Measurements from ENCODE around the gene LAGE3. TPM values are rescaled to one million over a fixed set of nuclear protein-coding genes. Genes with fewer than 3 reads are reported as not detected.

The LAGE3 gene
- total and polyA plus RNA-seq, 10 of the 15 experiments (the other 5 are each of a cell fraction or from before 2014, with no cell fraction given) = 5.3 to 63.7 (median 19.7) TPM

DNA sequence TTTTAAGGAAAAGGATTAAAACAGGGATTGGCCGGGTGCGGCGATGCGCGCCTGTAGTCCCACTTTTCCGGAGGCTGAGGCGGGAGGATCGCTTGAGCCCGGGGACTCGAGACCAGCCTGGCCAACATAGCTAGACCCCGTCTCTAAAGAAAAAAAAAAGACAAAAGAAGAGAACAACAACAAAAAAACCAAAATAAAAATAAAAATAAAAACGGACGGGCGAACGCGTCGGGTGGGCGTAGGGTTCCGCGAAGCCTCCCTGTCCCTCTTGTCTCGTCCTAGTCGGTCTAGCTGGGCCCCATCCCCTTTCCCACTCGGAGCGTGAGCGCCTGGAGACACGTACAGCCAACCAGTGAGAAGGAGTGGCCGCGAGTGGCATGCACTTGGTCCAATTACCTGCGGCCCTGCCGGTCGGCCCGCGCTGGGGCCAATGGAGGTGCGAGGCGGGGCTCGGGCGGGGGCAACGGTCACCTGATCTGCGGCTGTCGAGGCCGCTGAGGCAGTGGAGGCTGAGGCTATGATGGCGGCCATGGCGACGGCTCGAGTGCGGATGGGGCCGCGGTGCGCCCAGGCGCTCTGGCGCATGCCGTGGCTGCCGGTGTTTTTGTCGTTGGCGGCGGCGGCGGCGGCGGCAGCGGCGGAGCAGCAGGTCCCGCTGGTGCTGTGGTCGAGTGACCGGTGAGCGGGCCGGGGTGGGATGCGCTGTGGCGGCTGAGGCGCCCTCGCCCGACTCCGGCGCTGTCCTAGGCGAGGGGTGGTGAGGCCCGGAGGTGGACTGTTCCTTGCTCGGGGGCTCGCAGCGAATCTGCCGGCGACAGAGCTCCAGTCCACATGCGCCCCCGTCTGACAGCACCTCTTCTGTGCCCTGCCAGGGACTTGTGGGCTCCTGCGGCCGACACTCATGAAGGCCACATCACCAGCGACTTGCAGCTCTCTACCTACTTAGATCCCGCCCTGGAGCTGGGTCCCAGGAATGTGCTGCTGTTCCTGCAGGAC is 50.6 kb downstream of the LAGE3 start, which contains the start of gene ATP6AP1 (continued):
- TF ChIP-seq, protein P1, sequence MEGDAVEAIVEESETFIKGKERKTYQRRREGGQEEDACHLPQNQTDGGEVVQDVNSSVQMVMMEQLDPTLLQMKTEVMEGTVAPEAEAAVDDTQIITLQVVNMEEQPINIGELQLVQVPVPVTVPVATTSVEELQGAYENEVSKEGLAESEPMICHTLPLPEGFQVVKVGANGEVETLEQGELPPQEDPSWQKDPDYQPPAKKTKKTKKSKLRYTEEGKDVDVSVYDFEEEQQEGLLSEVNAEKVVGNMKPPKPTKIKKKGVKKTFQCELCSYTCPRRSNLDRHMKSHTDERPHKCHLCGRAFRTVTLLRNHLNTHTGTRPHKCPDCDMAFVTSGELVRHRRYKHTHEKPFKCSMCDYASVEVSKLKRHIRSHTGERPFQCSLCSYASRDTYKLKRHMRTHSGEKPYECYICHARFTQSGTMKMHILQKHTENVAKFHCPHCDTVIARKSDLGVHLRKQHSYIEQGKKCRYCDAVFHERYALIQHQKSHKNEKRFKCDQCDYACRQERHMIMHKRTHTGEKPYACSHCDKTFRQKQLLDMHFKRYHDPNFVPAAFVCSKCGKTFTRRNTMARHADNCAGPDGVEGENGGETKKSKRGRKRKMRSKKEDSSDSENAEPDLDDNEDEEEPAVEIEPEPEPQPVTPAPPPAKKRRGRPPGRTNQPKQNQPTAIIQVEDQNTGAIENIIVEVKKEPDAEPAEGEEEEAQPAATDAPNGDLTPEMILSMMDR (IDR thresholded peaks at IDR 0.05 in 2 of 3, conservative IDR thresholded peaks at IDR 0.05 in 1 of 3; ENCODE audit: control insufficient read depth in 2 of 3, extremely low read depth in 1 of 3, insufficient read depth in 1 of 3, low read depth in 3 of 3, low read length in 3 of 3) = peak in 1 of 3 experiments; percentile 23; a peak in 2 of 6 replicates
- TF ChIP-seq MYC (IDR thresholded peaks at IDR 0.05; ENCODE audit: insufficient read depth, insufficient read length, insufficient replicate concordance, low read length, severe bottlenecking) = no peak
- TF ChIP-seq, protein P2, sequence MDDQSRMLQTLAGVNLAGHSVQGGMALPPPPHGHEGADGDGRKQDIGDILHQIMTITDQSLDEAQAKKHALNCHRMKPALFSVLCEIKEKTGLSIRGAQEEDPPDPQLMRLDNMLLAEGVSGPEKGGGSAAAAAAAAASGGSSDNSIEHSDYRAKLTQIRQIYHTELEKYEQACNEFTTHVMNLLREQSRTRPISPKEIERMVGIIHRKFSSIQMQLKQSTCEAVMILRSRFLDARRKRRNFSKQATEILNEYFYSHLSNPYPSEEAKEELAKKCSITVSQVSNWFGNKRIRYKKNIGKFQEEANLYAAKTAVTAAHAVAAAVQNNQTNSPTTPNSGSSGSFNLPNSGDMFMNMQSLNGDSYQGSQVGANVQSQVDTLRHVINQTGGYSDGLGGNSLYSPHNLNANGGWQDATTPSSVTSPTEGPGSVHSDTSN (IDR thresholded peaks at IDR 0.05; ENCODE audit: insufficient replicate concordance, low read depth, low read length) = peak; percentile 98
- TF ChIP-seq MYB (IDR thresholded peaks at IDR 0.05; ENCODE audit: borderline replicate concordance, low read depth, low read length) = no peak
- no peak for TF ChIP-seq CEBPZ (IDR thresholded peaks at IDR 0.05; ENCODE audit: low read depth, low read length)
- TF ChIP-seq PAX5 (IDR thresholded peaks at IDR 0.05; ENCODE audit: borderline replicate concordance, low read depth, low read length) = no peak
- TF ChIP-seq, protein P3, sequence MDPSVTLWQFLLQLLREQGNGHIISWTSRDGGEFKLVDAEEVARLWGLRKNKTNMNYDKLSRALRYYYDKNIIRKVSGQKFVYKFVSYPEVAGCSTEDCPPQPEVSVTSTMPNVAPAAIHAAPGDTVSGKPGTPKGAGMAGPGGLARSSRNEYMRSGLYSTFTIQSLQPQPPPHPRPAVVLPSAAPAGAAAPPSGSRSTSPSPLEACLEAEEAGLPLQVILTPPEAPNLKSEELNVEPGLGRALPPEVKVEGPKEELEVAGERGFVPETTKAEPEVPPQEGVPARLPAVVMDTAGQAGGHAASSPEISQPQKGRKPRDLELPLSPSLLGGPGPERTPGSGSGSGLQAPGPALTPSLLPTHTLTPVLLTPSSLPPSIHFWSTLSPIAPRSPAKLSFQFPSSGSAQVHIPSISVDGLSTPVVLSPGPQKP (IDR thresholded peaks at IDR 0.05; ENCODE audit: low read depth, low read length) = no peak
- no peak for TF ChIP-seq MEF2A (IDR thresholded peaks at IDR 0.05; ENCODE audit: insufficient read depth, low read depth, low read length)
- TF ChIP-seq ATF7 (IDR thresholded peaks at IDR 0.05; ENCODE audit: low read depth) = no peak
- peak; percentile 50; the same call in 1 of the 2 replicates for TF ChIP-seq SMARCA5 (IDR thresholded peaks at IDR 0.05)
- TF ChIP-seq NFIC (IDR thresholded peaks at IDR 0.05; ENCODE audit: low read depth, low read length) = no peak
- TF ChIP-seq, protein P4, sequence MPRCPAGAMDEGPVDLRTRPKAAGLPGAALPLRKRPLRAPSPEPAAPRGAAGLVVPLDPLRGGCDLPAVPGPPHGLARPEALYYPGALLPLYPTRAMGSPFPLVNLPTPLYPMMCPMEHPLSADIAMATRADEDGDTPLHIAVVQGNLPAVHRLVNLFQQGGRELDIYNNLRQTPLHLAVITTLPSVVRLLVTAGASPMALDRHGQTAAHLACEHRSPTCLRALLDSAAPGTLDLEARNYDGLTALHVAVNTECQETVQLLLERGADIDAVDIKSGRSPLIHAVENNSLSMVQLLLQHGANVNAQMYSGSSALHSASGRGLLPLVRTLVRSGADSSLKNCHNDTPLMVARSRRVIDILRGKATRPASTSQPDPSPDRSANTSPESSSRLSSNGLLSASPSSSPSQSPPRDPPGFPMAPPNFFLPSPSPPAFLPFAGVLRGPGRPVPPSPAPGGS (IDR thresholded peaks at IDR 0.05; ENCODE audit: borderline replicate concordance, insufficient read depth, low read depth, low read length, poor library complexity, severe bottlenecking) = no peak
- TF ChIP-seq ZNF622 (IDR thresholded peaks at IDR 0.05) = no peak
- TF ChIP-seq, protein P5, sequence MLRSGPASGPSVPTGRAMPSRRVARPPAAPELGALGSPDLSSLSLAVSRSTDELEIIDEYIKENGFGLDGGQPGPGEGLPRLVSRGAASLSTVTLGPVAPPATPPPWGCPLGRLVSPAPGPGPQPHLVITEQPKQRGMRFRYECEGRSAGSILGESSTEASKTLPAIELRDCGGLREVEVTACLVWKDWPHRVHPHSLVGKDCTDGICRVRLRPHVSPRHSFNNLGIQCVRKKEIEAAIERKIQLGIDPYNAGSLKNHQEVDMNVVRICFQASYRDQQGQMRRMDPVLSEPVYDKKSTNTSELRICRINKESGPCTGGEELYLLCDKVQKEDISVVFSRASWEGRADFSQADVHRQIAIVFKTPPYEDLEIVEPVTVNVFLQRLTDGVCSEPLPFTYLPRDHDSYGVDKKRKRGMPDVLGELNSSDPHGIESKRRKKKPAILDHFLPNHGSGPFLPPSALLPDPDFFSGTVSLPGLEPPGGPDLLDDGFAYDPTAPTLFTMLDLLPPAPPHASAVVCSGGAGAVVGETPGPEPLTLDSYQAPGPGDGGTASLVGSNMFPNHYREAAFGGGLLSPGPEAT (IDR thresholded peaks at IDR 0.05; ENCODE audit: low read depth) = no peak
- no peak for TF ChIP-seq CHD1 (IDR thresholded peaks at IDR 0.05; ENCODE audit: low read depth, low read length)
- no peak for TF ChIP-seq BACH1 (IDR thresholded peaks at IDR 0.05; ENCODE audit: borderline replicate concordance)

Data from GM12878 (cell line).